IMR-90 (cell line): Measurements from ENCODE around the gene KBTBD6. TPM values are rescaled to one million over a fixed set of nuclear protein-coding genes. Genes with fewer than 3 reads are reported as not detected.

Source experiments
- ATAC-seq: fragments of 200-7000 bp; cut with Tn5 transposase; 2 replicates; pipeline ENCODE4 v1.9.1; 2020; ENCODE audit warnings: low read depth, mild to moderate bottlenecking, moderate library complexity
- BruUV-seq: library from RNA; stranded (reverse); fragments of 400-500 nt; replicated peaks from 2 replicates; lab custom pipeline; 2021; lab: Mats Ljungman, UMichigan
- CTCF ChIA-PET: fragments of 300-600 bp; formaldehyde crosslinking; extraction: SDS; loops from one replicate; lab custom pipeline; 2021; ENCODE audit warnings: antibody characterized with exemption; lab: Yijun Ruan, JAX
- POLR2A ChIA-PET: fragments of 300-600 bp; sonication (Branson Sonifier 250); formaldehyde crosslinking; loops from one replicate; lab custom pipeline; 2022; ENCODE audit warnings: antibody characterized with exemption; ENCODE audit not compliant: unreplicated experiment; lab: Charles Lee
- DNase-seq: peaks from one replicate; pipeline ENCODE4 v3.0.0; 2013
- H2AFZ ChIP-seq: replicated peaks from 2 replicates; pipeline ENCODE3; 2013; ENCODE audit warnings: low read length, mild to moderate bottlenecking; ENCODE audit not compliant: poor library complexity
- H2AK5ac ChIP-seq: 2 replicates; pipeline ENCODE4 v1.6.1; 2013; ENCODE audit warnings: low read depth, low read length, inconsistent platforms
- H2AK9ac ChIP-seq: replicated peaks from 2 replicates; pipeline ENCODE3; 2013; ENCODE audit warnings: mild to moderate bottlenecking, low read depth, low read length, moderate library complexity; ENCODE audit not compliant: poor library complexity
- H2BK120ac ChIP-seq: 2 replicates; pipeline ENCODE4 v1.6.1; 2013; ENCODE audit warnings: low read depth, low read length, inconsistent platforms
- H2BK15ac ChIP-seq: 3 replicates; pipeline ENCODE4 v1.6.1; 2013; ENCODE audit warnings: low read depth, low read length, inconsistent platforms
- H2BK20ac ChIP-seq: 2 replicates; pipeline ENCODE4 v1.6.1; 2013; ENCODE audit warnings: low read depth, mild to moderate bottlenecking, inconsistent platforms, low read length, moderate library complexity
- H2BK5ac ChIP-seq: 2 replicates; pipeline ENCODE4 v1.6.1; 2013; ENCODE audit warnings: mild to moderate bottlenecking, low read depth, low read length, inconsistent platforms; ENCODE audit not compliant: poor library complexity, severe bottlenecking
- H3K14ac ChIP-seq: replicated peaks from 2 replicates; pipeline ENCODE4 v1.6.1; 2013; ENCODE audit warnings: low read depth, low read length, inconsistent platforms
- H3K18ac ChIP-seq: 2 replicates; pipeline ENCODE4 v1.6.1; 2013; ENCODE audit warnings: low read depth, low read length, control low read depth
- H3K23ac ChIP-seq: 2 replicates; pipeline ENCODE4 v1.6.1; 2013; ENCODE audit warnings: low read depth, low read length, inconsistent platforms
- H3K27ac ChIP-seq: 2 replicates; pipeline ENCODE4 v1.5.1; 2013; ENCODE audit warnings: mild to moderate bottlenecking, control low read depth, low read length; ENCODE audit not compliant: insufficient read depth
- H3K27me3 ChIP-seq: 2 replicates; pipeline ENCODE4 v1.6.1; 2013; ENCODE audit warnings: low read length; ENCODE audit not compliant: control insufficient read depth, insufficient read depth
- H3K36me3 ChIP-seq: 2 replicates; pipeline ENCODE4 v1.6.1; 2013; ENCODE audit warnings: low read length, mixed read lengths; ENCODE audit not compliant: control insufficient read depth, insufficient read depth
- H3K4ac ChIP-seq: 2 replicates; pipeline ENCODE4 v1.6.1; 2013; ENCODE audit warnings: low read depth, low read length, inconsistent platforms
- H3K4me1 ChIP-seq: 2 replicates; pipeline ENCODE4 v1.6.1; 2013; ENCODE audit warnings: low read length, mixed read lengths; ENCODE audit not compliant: control insufficient read depth, insufficient read depth
- H3K4me2 ChIP-seq: 2 replicates; pipeline ENCODE4 v1.6.1; 2013; ENCODE audit warnings: low read depth, mild to moderate bottlenecking, control low read depth, low read length, moderate library complexity
- H3K4me3 ChIP-seq: 2 replicates; pipeline ENCODE4 v1.5.1; 2013; ENCODE audit warnings: low read depth, mild to moderate bottlenecking, control low read depth, low read length, moderate library complexity; ENCODE audit not compliant: insufficient read depth
- H3K56ac ChIP-seq: 2 replicates; pipeline ENCODE4 v1.6.1; 2013; ENCODE audit warnings: low read length, inconsistent platforms; ENCODE audit not compliant: insufficient read depth; ENCODE audit errors: extremely low read depth
- H3K79me1 ChIP-seq, 2 experiments: 2 replicates each; pipeline ENCODE4 v1.6.1; 2013; ENCODE audit warnings: low read length in 2 of 2, inconsistent platforms in 1 of 2, low read depth in 1 of 2
- H3K9ac ChIP-seq: 2 replicates; pipeline ENCODE4 v1.6.1; 2013; ENCODE audit warnings: low read depth, low read length, control low read depth
- H3K9me1 ChIP-seq: 2 replicates; pipeline ENCODE4 v1.6.1; 2013; ENCODE audit warnings: low read length, inconsistent platforms; ENCODE audit not compliant: insufficient read depth
- H3K9me3 ChIP-seq: 2 replicates; pipeline ENCODE4 v1.6.1; 2013; ENCODE audit warnings: low read length; ENCODE audit not compliant: control insufficient read depth, insufficient read depth
- H4K20me1 ChIP-seq: 2 replicates; pipeline ENCODE4 v1.6.1; 2013; ENCODE audit warnings: low read length, inconsistent platforms; ENCODE audit not compliant: insufficient read depth
- H4K5ac ChIP-seq: 2 replicates; pipeline ENCODE4 v1.6.1; 2013; ENCODE audit warnings: mild to moderate bottlenecking, low read depth, low read length, control low read depth
- H4K8ac ChIP-seq, 2 experiments: 2 replicates each; pipeline ENCODE4 v1.6.1; 2013; ENCODE audit warnings: low read depth in 2 of 2, low read length in 2 of 2, control low read depth in 1 of 2, inconsistent platforms in 1 of 2
- H4K91ac ChIP-seq: 2 replicates; pipeline ENCODE4 v1.6.1; 2013; ENCODE audit warnings: low read depth, low read length, inconsistent platforms; ENCODE audit not compliant: insufficient read depth
- BHLHE40 ChIP-seq: fragments of 150-350 bp; IDR thresholded peaks from 2 replicates; pipeline ENCODE4 v1.6.1; 2016; ENCODE audit warnings: mild to moderate bottlenecking, low read depth, low read length
- CHD1 ChIP-seq: IDR thresholded peaks from 2 replicates; pipeline ENCODE4 v1.6.1; 2012; ENCODE audit warnings: low read depth, low read length, improper control_type of control experiment
- FOS ChIP-seq: fragments of 150-350 bp; IDR thresholded peaks from 2 replicates; pipeline ENCODE4 v1.6.1; 2016; ENCODE audit warnings: low read depth, low read length
- MAFK ChIP-seq: IDR thresholded peaks from 2 replicates; pipeline ENCODE4 v1.6.1; 2012; ENCODE audit warnings: low read depth, low read length, improper control_type of control experiment
- MAZ ChIP-seq: IDR thresholded peaks from 2 replicates; pipeline ENCODE4 v1.6.1; 2012; ENCODE audit warnings: low read depth, mild to moderate bottlenecking, low read length, improper control_type of control experiment, moderate library complexity, borderline replicate concordance
- MXI1 ChIP-seq: IDR thresholded peaks from 2 replicates; pipeline ENCODE4 v1.6.1; 2012; ENCODE audit warnings: low read depth, mild to moderate bottlenecking, low read length, moderate library complexity, borderline replicate concordance
- NFE2L2 ChIP-seq: fragments of 150-350 bp; IDR thresholded peaks from 2 replicates; pipeline ENCODE4 v1.6.1; 2016; ENCODE audit warnings: low read depth, mild to moderate bottlenecking, low read length
- POLR2A ChIP-seq: IDR thresholded peaks from 2 replicates; pipeline ENCODE4 v1.6.1; 2012; ENCODE audit warnings: mild to moderate bottlenecking, low read depth, low read length
- RAD21 ChIP-seq: IDR thresholded peaks from 2 replicates; pipeline ENCODE4 v1.6.1; 2012; ENCODE audit warnings: low read length, improper control_type of control experiment
- RCOR1 ChIP-seq: IDR thresholded peaks from 2 replicates; pipeline ENCODE4 v1.6.1; 2012; ENCODE audit warnings: mild to moderate bottlenecking, low read length, improper control_type of control experiment; ENCODE audit not compliant: insufficient replicate concordance
- RFX5 ChIP-seq: IDR thresholded peaks from 2 replicates; pipeline ENCODE4 v1.8.0; 2012; ENCODE audit warnings: low read depth, mild to moderate bottlenecking, low read length, moderate library complexity
- SMC3 ChIP-seq: fragments of 150-350 bp; IDR thresholded peaks from 2 replicates; pipeline ENCODE4 v1.6.1; 2016; ENCODE audit warnings: low read depth, mild to moderate bottlenecking, antibody characterized with exemption, low read length, moderate library complexity
- WGBS, 2 experiments: methylation state at CpG; one replicate each; pipeline versions ENCODE4 v1.1.5 to v1.1.7; 2013; ENCODE audit warnings: missing lambda C conversion rate in 2 of 2; ENCODE audit not compliant: insufficient read length in 1 of 2; ENCODE audit errors: extremely low coverage in 2 of 2; 5-methylcytosine and 5-hydroxymethylcytosine counted together
- dilution Hi-C: fragments of 300-500 bp; cut with HindIII; formaldehyde crosslinking; loops from one replicate; pipeline ENCODE4 v1.14.3; 2018; ENCODE audit warnings: low sequenced_read_pairs; ENCODE audit not compliant: unreplicated experiment
- in situ Hi-C: fragments of 300-500 bp; cut with MboI; formaldehyde crosslinking; loops from 3 replicates; pipeline ENCODE4 v1.14.3; 2019; ENCODE audit warnings: low sequenced_read_pairs, inconsistent platforms, mixed read lengths
- intact Hi-C: fragments of 100-400 bp; cut with micrococcal nuclease; formaldehyde crosslinking; loops from 2 replicates; pipeline ENCODE4 v1.10.0; 2022
- polyA plus RNA-seq, 3 experiments: library from polyadenylated mRNA; depleted of rRNA; stranded (reverse); fragments of >200 nt; gene quantifications; 2 replicates each; pipeline ENCODE4 v1.2.3, GENCODE V29; 2012; ENCODE audit warnings: low replicate concordance in 1 of 3
- total RNA-seq: library from RNA; depleted of rRNA; stranded (reverse); fragments of >200 nt; gene quantifications from 2 replicates; pipeline ENCODE4 v1.2.3, GENCODE V29; 2012
- TF ChIP-seq, protein P1 (sequence below): fragments of 150-350 bp; IDR thresholded peaks from 2 replicates; pipeline ENCODE4 v1.6.1; 2016; ENCODE audit warnings: low read depth, mild to moderate bottlenecking, low read length, moderate library complexity, borderline replicate concordance
- TF ChIP-seq, protein P2 (sequence below): conservative IDR thresholded peaks from 2 replicates; pipeline ENCODE4 v1.5.1; 2012; ENCODE audit warnings: mild to moderate bottlenecking, low read depth, low read length, improper control_type of control experiment

Gene KBTBD6
- total and polyA plus RNA-seq, 2 of the 4 experiments (the other 2 are of a cell fraction), result 3.6 to 14.7 TPM

DNA sequence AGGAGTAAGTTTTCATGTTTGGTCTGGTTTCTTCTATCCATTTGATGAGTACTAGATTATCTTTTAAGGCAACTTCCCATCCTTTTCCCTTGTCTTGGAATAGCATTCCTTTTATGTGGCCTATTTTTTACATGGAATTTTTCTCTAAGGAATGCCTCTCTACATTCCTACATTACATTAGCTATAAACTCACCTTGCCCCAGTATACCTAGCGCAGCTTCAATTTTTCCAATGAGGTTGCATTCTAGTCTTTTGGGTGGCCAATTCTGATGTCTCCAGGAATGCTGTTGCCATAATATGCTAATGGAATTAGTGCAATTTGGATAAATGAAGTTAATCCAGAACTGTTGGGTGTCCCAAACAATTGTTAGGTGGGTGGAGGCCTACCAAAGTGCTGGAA lies 33.8 kb downstream of the KBTBD6 start:
- H3K56ac ChIP-seq, result no peak overlapping the region
- H4K20me1 ChIP-seq, result no peaks in the 10 kb centered on the region
- dilution Hi-C loops (no loop called here), in situ Hi-C loops (loop anchor here (25.0 kb wide), 1 partner anchor 214 kb away; the partner anchor contains the start of gene NAA16), intact Hi-C loops (no loop called here)
- TF ChIP-seq MAZ (no peak), MAFK (no peak), NFE2L2 (no peak), FOS (no peak), CHD1 (no peak), RCOR1 (no peak), POLR2A (no peak), MXI1 (no peak), RAD21 (no peak), SMC3 (no peak), BHLHE40 (no peak), RFX5 (no peak)
- TF ChIP-seq, protein P1, sequence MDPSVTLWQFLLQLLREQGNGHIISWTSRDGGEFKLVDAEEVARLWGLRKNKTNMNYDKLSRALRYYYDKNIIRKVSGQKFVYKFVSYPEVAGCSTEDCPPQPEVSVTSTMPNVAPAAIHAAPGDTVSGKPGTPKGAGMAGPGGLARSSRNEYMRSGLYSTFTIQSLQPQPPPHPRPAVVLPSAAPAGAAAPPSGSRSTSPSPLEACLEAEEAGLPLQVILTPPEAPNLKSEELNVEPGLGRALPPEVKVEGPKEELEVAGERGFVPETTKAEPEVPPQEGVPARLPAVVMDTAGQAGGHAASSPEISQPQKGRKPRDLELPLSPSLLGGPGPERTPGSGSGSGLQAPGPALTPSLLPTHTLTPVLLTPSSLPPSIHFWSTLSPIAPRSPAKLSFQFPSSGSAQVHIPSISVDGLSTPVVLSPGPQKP, result no peak
- TF ChIP-seq, protein P2, sequence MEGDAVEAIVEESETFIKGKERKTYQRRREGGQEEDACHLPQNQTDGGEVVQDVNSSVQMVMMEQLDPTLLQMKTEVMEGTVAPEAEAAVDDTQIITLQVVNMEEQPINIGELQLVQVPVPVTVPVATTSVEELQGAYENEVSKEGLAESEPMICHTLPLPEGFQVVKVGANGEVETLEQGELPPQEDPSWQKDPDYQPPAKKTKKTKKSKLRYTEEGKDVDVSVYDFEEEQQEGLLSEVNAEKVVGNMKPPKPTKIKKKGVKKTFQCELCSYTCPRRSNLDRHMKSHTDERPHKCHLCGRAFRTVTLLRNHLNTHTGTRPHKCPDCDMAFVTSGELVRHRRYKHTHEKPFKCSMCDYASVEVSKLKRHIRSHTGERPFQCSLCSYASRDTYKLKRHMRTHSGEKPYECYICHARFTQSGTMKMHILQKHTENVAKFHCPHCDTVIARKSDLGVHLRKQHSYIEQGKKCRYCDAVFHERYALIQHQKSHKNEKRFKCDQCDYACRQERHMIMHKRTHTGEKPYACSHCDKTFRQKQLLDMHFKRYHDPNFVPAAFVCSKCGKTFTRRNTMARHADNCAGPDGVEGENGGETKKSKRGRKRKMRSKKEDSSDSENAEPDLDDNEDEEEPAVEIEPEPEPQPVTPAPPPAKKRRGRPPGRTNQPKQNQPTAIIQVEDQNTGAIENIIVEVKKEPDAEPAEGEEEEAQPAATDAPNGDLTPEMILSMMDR, result no peak
- no peak overlapping the region for H3K4me3 ChIP-seq
- no peak overlapping the region for H3K14ac ChIP-seq
- H3K4me1 ChIP-seq, result no peaks in the 10 kb centered on the region
- H3K4me2 ChIP-seq, result no peak overlapping the region
- H2AK9ac ChIP-seq, result no peak overlapping the region
- H3K18ac ChIP-seq, result no peak overlapping the region
- WGBS, 2 experiments, result no CpG with 5 or more reads among the region's 1 CpG
- no peak overlapping the region for H3K9ac ChIP-seq
- no peak overlapping the region for H3K4ac ChIP-seq
- no peak overlapping the region for H2BK20ac ChIP-seq
- no peak overlapping the region for H4K91ac ChIP-seq
- DNase-seq, result no peak
- ChIA-PET POLR2A (no interaction called here), CTCF (no interaction called here)
- no peaks in the 10 kb centered on the region; the same call in 1 of the 2 replicates for H3K27me3 ChIP-seq
- no peaks in the 10 kb centered on the region for H3K9me1 ChIP-seq
- no TSS peak for BruUV-seq
- no peak for ATAC-seq
- no peaks in the 10 kb centered on the region for H3K79me1 ChIP-seq
- no peak overlapping the region for H4K8ac ChIP-seq
- H2BK15ac ChIP-seq, result no peak overlapping the region
- no peak overlapping the region for H3K23ac ChIP-seq
- H3K9me3 ChIP-seq, result no peaks in the 10 kb centered on the region
- H2BK5ac ChIP-seq, result no peak overlapping the region
- H2BK120ac ChIP-seq, result no peak overlapping the region
- H3K36me3 ChIP-seq, result no peaks in the 10 kb centered on the region
- no peak overlapping the region for H4K5ac ChIP-seq
- H3K27ac ChIP-seq, result no peak overlapping the region
- H2AK5ac ChIP-seq, result no peak overlapping the region
- H2AFZ ChIP-seq, result no peak overlapping the region
